WERI-Rb-1 (cell line): ENCODE data around the gene NR2E3.

Experiments
- DNase-seq: peaks from one replicate; pipeline ENCODE4 v3.0.0-alpha.2; 2020
- H3K27ac ChIP-seq: fragments of 250-450 bp; sonication (Bioruptor Pico); 2 replicates; pipeline ENCODE4 v1.5.1; 2020; ENCODE audit warnings: mild to moderate bottlenecking, moderate library complexity
- H3K27me3 ChIP-seq: fragments of 250-450 bp; sonication (Bioruptor Pico); 2 replicates; pipeline ENCODE4 v1.5.1; 2021; ENCODE audit warnings: mild to moderate bottlenecking, low read depth, moderate library complexity; ENCODE audit not compliant: insufficient read depth, severe bottlenecking
- H3K36me3 ChIP-seq: fragments of 250-450 bp; sonication (Bioruptor Pico); 2 replicates; pipeline ENCODE4 v1.5.1; 2020; ENCODE audit warnings: mild to moderate bottlenecking, moderate library complexity
- H3K4me3 ChIP-seq: 2 replicates; pipeline ENCODE4 v1.5.1; 2011; ENCODE audit warnings: low read depth, mild to moderate bottlenecking, control low read depth, low read length
- H3K9me3 ChIP-seq: fragments of 250-450 bp; sonication (Bioruptor Pico); 2 replicates; pipeline ENCODE4 v1.5.1; 2021; ENCODE audit warnings: mild to moderate bottlenecking, moderate library complexity; ENCODE audit not compliant: severe bottlenecking
- CTCF ChIP-seq: IDR thresholded peaks from 2 replicates; pipeline ENCODE4 v1.5.1; 2011; ENCODE audit warnings: low read depth, mild to moderate bottlenecking, control low read depth, inconsistent platforms, low read length

The NR2E3 gene

GRCh38 chr15:71810256-71811035 lies at the start of gene NR2E3:
Gene NR2E3, plus strand, starts transcription at chr15:71810554. Its CDS starts 190 bp downstream, at chr15:71810744.
- TF ChIP-seq CTCF = no peak
- Histone ChIP-seq H3K27ac (no peak within 1 kb of the TSS), H3K36me3 (no peaks in the 10 kb centered on the region), H3K4me3 (no peak within 1 kb of the TSS), H3K27me3 (peaks cover 10% of the 10 kb centered on the region), H3K9me3 (no peaks in the 10 kb centered on the region)
- DNase-seq = peak; percentile 60

- no peak for DNase-seq
- H3K4me3 ChIP-seq = no peak overlapping the region
- H3K9me3 ChIP-seq = no peaks in the 10 kb centered on the region
- no peak overlapping the region for H3K27ac ChIP-seq
- no peaks in the 10 kb centered on the region for H3K36me3 ChIP-seq
- no peaks in the 10 kb centered on the region for H3K27me3 ChIP-seq
- no peak for TF ChIP-seq CTCF
Measured at GRCh38 chr15:71760852-71761251, 49.5 kb upstream of the NR2E3 start.

GRCh38 chr15:71761649-71762048 lies 48.7 kb upstream of the NR2E3 start:
- no peaks in the 10 kb centered on the region for H3K9me3 ChIP-seq
- no peak overlapping the region for H3K4me3 ChIP-seq
- H3K27ac ChIP-seq = no peak overlapping the region
- no peak for TF ChIP-seq CTCF
- no peak for DNase-seq
- H3K36me3 ChIP-seq = no peaks in the 10 kb centered on the region
- H3K27me3 ChIP-seq = no peaks in the 10 kb centered on the region

- Histone ChIP-seq H3K27ac (no peak overlapping the region), H3K4me3 (no peak overlapping the region), H3K36me3 (no peaks in the 10 kb centered on the region), H3K27me3 (no peaks in the 10 kb centered on the region), H3K9me3 (no peaks in the 10 kb centered on the region)
- no peak for TF ChIP-seq CTCF
- DNase-seq = no peak
Measured at GRCh38 chr15:71768184-71768583, 42.2 kb upstream of the NR2E3 start.

- DNase-seq = no peak
- Histone ChIP-seq H3K4me3 (no peak overlapping the region), H3K27ac (no peak overlapping the region), H3K27me3 (no peaks in the 10 kb centered on the region), H3K36me3 (no peaks in the 10 kb centered on the region), H3K9me3 (no peaks in the 10 kb centered on the region)
- TF ChIP-seq CTCF = no peak
Measured at GRCh38 chr15:71773206-71773859, 37.0 kb upstream of the NR2E3 start.
